ENCODE measurements around the gene FOXN4.
A peak's percentile ranks its signal among the peaks of the same experiment; 100 is the strongest.
"Not testable (repeated sequence)": the region's sequence is repeated elsewhere in the genome, so short reads cannot be mapped to it uniquely, and the experiment has no call there.

The FOXN4 gene

DNA sequence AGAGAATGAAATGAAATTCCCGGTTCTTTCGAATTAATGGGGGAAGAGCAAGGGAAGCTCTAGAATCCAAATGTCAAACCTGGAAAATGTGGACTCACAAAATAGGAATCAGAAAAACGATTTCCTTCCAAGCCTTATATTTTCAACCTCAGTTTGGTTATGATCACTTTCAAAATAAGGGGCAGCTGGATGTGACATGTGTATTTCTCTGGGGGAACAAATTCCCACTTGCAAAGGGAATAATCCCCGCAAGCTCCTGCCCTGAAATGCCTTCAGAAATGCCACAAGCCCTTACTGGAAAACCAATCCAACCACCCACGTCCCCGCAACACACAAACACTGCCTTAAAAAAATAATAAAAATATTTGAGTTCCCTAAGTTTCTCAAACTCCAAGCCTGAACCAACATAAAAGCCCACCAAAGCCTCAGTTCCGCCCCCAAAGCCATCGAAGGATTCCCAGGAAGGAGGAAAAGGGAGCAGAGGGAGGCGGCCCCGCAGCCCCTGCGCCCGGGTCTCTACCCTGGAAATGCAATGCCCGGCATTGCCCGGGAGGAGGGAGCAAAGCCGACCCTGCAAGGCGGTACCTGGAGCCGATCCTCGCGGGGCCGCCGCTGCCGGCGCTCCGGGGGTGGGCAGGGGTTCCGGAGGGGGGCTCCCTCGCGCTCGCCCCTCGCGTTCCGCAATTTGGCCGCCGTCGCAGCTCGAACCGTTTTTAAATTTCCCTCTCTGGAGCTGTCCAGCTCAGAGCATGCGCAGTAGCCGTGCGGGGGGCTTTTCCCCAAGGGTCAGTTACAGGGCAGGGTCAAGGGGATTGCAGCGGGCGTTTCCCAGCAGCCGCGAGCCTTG, at the start of gene FOXN4:
TSS of gene FOXN4 (minus strand) at position 751 of the 847 bp plus-strand sequence. CDS start 963 bp downstream, outside the sequence.
- no peak for DNase-seq

DNA sequence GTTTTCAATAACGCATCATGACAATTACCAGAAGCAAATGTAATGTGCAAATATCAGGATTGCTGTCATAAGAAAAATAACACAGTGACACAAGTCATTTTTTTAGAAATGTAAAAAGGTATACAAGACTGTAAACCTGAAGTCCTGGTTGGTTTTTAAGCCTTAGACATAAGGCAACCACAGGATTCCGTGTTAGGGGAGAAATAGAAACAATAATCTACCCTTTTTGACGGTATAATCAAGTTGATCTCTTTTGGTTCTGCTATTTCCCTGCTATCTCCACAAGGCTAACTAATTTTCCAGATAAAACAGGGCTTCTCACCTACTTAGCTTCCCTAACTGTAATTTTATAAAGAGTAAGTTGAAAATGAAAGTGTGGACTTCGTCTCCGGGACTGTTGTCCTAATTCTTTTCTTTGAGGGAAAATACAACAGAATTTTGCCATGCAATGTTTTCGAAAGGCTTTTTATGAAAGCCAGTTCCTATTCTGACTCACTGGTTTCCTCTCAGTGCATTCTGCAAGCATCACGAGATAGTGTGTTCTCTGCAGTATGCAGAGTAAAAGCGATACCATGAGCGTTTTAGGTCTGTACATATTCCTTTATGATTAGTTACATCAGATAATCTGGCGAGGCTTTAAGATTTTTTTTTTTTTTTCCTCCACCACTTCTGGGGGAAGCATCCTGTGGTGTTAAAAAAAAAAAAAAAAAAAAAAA, 49.2 kb upstream of the FOXN4 start:
- no peak for DNase-seq

DNA sequence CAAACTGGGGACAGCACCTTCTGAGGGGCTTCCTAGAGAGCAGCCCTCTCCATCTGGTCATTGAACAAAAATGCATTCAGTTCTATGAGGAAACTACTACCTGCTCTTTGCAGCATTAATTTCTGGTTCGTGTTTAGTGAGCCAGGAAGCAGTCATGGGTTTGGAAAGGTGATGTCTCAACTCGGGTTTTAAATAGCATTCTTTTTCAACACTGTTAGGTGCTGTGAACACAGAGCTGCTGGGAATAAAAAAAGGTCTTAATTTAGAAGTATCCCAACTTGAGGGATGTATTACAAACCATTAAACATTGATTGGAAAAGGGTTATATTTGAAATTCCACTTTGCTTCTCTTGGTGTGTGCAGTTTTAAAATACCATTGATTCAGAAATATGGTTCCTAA, 47.9 kb upstream of the FOXN4 start:
- no peak for DNase-seq

GRCh38 chr12:109356577-109356976, 47.5 kb upstream of the FOXN4 start:
- DNase-seq, result no peak

GRCh38 chr12:109352184-109352583, 43.1 kb upstream of the FOXN4 start:
- DNase-seq, result no peak

- no peak for DNase-seq
These were observed 38.5 kb upstream of the FOXN4 start, which contains the start of gene MYO1H for GRCh38 chr12:109347589-109347988. Gene MYO1H (plus strand): TSS chr12:109347900. CDS start chr12:109347961, 61 bp downstream.

GRCh38 chr12:109346920-109347319, 37.8 kb upstream of the FOXN4 start:
- DNase-seq, result no peak

DNA sequence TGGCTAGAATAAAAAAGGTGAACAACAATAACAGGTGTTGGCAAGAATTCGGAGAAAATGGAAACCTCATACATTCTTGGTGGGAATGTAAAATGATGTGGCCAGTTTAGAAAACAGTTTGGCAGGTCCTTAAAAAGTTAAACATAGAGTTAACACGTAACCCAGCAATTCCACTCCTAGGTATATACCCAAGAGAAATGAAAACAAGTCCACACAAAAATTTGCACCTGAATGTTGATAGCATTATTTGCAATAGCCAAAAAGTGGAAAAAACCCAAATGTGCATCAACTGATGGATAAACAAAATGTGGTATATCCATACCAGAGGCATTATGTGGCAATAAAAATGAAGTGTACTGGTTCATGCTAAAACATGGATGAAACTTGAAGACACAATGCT, 36.3 kb upstream of the FOXN4 start:
- DNase-seq, result no peak

GRCh38 chr12:109343677-109344076, 34.6 kb upstream of the FOXN4 start:
- no peak for DNase-seq

DNA sequence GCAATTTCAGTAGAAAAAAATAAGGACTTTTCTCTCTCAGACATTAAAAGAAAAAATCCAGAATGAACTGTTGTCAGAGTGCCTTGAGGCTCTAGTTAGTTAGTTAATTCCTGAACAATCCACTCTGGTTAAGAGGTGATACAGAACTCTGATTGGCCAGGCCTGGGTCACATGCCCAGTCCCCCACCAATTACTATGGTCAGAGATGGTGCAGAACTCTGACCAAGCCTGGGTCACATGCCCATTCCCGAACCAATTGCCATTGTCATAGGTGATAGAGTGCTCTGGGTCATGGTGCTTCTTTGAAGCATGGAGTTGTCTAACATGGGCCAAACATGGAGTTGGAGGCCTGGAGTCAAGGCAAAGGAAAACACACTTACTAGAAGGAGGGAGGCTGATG, 27.5 kb upstream of the FOXN4 start:
- DNase-seq, result no peak

GRCh38 chr12:109334887-109335286, 25.8 kb upstream of the FOXN4 start:
- DNase-seq, result no peak

- DNase-seq, result peak; percentile 17
These were observed 22.3 kb upstream of the FOXN4 start for GRCh38 chr12:109331301-109331952.

GRCh38 chr12:109330282-109331230, 21.5 kb upstream of the FOXN4 start:
- DNase-seq, result no peak

- no peak for DNase-seq
These were observed 20.6 kb upstream of the FOXN4 start for GRCh38 chr12:109329686-109330085.

DNA sequence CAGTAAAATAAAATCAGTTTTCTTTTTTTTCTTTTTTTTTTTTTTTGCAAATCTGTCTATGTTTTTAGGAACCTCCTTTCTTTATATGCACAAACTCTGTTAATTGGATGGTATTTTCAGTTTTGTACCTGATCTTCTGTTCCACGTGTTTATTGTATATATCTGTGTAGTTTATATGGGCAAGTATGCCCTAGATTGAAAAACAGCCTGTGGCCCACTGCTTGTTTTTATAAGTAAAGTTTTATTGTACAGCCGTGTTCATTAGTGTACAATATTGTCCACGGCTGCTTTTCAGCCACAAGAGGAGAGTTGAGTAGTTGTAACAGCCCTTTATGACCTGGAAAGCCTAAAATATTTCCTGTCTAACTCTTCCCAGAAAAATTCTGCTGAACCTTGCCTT, 19.9 kb upstream of the FOXN4 start:
- DNase-seq, result no peak

DNA sequence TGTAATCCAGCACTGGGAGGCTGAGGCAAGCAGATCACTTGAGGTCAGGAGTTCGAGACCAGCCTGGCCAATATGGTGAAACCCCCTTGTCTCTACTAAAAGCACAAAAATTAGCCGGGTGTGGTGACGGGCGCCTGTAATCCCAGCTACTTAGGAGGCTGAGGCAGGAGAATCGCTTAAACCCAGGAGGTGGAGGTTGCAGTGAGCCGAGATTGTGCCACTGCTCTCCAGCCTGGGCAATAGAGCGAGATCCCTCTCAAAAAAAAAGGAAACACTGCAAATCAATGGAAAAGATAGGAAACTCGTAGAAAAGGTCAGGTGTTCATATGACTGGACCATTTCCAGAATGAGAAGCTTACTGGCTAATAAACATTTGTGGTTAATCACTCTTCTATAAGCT, 12.2 kb upstream of the FOXN4 start:
- not testable (repeated sequence) for DNase-seq

DNA sequence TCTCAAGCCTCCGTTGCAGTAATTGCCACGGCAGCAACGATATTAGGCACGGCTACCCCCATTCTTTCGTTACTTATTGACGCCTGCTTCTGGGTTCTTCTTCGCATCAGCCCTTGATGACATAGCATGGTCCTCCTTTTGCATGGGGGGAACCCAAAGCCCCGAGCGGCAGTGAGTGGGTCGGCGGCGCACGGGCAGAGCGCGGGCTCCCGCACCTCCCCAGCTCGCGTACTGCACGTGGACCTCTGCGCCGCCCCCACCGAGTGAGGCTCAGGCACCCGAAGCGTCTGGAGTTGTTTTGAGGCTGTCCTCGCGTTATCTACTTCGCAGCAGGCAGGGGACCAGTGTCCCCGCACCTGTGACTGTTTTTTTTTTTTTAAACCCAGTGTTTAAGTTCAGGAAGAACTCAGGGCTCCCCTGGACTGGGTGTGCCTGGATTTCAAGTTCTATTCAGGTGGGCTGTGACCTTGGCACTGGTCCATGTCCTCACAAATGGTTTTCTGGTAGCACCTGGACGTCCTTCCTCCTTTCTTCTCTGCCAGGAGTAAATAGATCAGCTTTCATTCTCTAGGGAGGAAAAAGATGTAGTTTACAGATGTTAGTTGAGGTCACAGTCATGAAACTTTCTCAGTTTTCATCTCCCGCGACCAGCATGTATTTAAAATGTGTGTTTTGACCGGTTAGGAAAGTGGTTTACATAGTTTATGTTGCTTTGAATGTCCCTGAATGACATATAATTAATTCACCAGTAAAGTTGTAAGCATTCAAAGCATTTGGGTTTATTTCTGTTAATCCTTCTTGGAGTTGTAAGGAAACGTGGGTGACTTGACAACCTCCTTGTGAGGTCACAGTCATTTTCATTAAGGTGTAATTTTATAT, 1.4 kb upstream of the FOXN4 start:
- peak; percentile 70 for DNase-seq

GRCh38 chr12:109309381-109310246, 530 bp upstream of the FOXN4 start:
- peak; percentile 46 for DNase-seq

DNA sequence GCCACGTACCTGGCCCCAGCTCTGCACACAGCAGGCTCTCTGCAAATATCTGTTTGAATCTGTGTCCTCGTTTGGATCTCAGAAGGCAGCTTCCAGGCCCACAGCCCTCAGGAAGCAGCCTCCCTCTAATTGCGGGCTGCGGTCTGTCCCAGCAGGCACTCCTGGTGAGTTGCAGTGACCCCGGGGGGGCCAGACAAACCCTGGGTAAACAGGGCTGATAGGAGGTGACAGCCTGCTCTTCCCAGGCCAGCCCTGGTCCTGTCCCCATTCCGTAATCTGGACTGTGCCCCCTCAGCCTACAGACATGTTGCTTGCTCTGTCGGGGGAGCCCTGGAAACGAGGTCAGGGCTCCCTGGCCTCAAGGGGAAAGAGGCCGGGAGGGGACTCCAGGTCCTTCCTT, 2.0 kb downstream of the FOXN4 start:
- no peak for DNase-seq

DNA sequence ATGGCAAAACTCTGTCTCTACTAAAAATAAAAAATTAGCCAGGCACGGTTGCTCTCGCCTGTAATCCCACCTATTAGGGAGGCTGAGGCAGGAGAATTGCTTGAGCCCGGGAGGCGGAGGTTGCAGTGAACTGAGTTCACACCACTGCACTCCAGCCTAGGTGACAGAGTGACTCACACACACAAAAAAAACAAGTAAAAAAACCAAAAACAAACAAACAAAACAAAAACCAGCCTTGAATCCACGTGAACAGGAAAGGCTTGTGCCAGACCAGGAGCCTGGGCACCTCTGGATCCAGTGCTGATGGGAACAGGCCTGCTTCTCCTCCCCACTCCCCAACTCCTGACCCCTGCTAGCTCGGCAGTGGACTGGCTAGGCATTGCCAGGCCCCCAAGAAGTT, 3.5 kb downstream of the FOXN4 start:
- no peak for DNase-seq

Measured in NCI-H345 (cell line).